HTERT RPE-1 (cell line): ENCODE measurements around the gene SYNGR4.
"Not testable (repeated sequence)": the region's sequence is repeated elsewhere in the genome, so short reads cannot be mapped to it uniquely, and the experiment has no call there.

Experiments
- in situ Hi-C: fragments of 300-500 bp; cut with MboI; formaldehyde crosslinking; loops from 4 replicates; pipeline ENCODE4 v1.14.3; 2020; ENCODE audit warnings: low sequenced_read_pairs

Gene SYNGR4, protein sequence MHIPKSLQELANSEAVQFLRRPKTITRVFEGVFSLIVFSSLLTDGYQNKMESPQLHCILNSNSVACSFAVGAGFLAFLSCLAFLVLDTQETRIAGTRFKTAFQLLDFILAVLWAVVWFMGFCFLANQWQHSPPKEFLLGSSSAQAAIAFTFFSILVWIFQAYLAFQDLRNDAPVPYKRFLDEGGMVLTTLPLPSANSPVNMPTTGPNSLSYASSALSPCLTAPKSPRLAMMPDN

DNA sequence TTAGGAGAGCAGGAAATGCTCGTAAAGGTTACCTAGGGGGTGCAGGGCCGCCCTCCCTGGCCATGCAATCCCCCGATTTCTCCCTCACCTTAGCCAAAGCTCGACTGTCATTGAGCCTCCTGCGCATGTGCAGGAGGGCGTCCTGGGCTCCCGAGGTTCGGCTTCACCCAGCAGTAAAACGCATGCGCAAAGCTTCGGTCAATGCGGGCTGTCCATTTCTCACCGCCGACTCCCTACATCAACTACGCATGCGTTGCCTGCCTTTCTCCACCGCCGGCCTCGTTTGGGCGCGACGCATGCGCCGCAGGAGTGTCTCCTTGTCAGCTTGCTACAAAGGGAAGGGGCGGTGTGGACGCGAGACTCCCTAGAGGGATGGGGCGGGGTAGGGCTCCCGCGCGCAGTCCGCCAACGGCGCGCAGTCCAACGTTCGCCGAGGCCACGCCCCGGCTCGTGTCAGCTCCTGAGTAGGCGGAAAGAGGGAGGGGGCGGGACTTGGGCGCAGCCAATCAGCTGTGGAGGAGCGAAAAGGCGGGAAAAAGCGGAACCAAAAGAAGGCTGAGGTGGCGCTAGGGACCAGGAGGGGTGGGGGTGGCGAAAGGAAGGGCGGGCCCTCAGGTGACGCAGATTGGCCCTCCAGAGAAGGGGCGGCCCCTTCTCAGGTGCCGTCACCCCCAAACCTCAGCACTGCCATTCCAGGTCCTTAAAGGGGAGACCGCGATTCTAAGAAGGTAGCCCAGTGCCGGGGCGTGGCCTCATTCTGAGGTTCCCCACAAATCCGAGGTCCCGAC, at the start of gene SYNGR4, which contains the start of gene TMEM143:
Gene SYNGR4, plus strand, starts transcription at position 558 of the 788 bp plus-strand sequence. CDS start 1,476 bp downstream, outside the sequence.
Gene TMEM143, minus strand, starts transcription at position 131 of the 788 bp plus-strand sequence. Its CDS starts 20 bp downstream, at position 111.
- in situ Hi-C loops = no loop called here

- in situ Hi-C loops = no loop called here
Measured at GRCh38 chr19:48315712-48316111, 48.5 kb upstream of the SYNGR4 start.

GRCh38 chr19:48317708-48317960, 46.5 kb upstream of the SYNGR4 start:
- in situ Hi-C loops = not testable (repeated sequence)

GRCh38 chr19:48318286-48318987, 45.7 kb upstream of the SYNGR4 start:
- in situ Hi-C loops = no loop called here

DNA sequence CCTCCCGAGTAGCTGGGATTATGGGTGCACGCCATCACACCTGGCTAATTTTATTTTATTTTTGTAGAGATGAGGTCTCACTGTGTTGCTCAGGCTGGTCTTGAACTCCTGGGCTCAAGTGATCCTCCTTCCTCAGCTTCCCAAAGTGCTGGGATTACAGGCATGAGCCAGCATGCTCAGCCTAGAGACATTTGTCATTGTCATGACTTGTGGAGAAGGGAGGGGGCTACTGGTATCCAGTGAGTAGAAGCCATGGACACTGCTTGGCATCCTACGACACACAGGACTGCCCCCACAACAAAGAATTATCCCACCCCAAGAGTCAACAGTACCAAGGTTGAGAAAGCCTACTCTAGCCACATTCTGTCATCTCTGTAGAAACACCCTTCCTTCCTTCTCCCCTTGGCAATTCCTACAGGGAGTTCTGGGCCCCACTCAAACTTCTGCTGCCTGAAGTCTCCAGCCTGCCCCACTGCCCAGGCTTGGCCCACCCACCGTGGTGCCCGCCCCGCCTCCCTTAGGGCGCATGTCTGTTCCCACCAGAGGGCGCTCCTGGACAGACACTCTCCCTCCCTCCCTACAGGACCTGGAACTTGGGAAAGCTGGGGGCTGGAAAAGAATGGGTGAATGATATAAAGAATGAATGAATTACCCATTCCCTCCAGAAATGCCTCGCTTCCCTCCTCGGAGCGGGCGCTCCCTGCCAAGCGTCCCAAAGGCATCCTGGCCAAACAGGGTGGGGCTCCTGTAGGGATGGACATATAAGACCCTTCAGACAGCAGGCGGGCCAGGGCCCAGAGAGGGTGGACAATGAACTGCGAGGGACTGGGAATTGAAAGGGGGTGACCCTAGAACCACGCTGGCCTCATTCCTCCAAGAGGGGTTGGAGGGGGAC, 44.3 kb upstream of the SYNGR4 start:
- in situ Hi-C loops = no loop called here

DNA sequence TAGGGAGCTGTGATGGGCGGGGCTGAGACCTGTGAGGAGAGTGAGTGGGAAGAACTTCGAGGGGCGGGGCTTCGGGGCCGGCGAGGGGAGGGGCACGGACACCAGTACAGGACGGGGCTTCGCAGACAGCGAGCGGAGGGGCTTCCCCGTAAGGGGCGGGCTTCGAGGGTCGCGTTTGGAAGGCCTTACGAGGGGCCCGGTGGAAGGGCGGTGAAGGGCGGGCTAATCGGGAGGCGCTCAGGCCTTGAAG, 42.9 kb upstream of the SYNGR4 start:
- in situ Hi-C loops = no loop called here

GRCh38 chr19:48321622-48322591, 42.3 kb upstream of the SYNGR4 start:
- in situ Hi-C loops = no loop called here

- in situ Hi-C loops = no loop called here
Measured at GRCh38 chr19:48325265-48325910, 38.8 kb upstream of the SYNGR4 start, which contains the start of gene EMP3. Gene EMP3, plus strand, starts transcription at chr19:48325552. Its CDS starts 1,293 bp downstream, at chr19:48326845.

GRCh38 chr19:48329167-48329891, 34.8 kb upstream of the SYNGR4 start:
- in situ Hi-C loops = no loop called here

- in situ Hi-C loops = no loop called here
Measured at GRCh38 chr19:48330012-48330681, 34.0 kb upstream of the SYNGR4 start.

DNA sequence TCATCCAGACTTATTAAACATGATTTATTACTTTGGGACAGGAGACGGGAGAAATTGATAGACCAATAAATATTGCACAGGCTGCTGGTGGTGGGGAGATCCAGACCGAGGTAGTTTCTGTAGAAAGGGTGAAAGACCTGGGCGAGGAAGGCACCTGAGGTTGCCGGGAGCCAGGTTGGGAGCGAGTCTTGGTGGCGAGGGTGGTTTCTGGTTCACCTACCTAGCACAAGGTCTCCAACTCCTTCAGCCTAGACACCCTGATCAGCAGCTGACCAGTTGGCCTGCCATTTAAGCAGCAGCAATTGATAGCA, 31.9 kb upstream of the SYNGR4 start:
- in situ Hi-C loops = no loop called here

GRCh38 chr19:48332662-48333466, 31.3 kb upstream of the SYNGR4 start:
- in situ Hi-C loops = no loop called here

GRCh38 chr19:48333467-48334384, 30.4 kb upstream of the SYNGR4 start:
- in situ Hi-C loops = no loop called here

DNA sequence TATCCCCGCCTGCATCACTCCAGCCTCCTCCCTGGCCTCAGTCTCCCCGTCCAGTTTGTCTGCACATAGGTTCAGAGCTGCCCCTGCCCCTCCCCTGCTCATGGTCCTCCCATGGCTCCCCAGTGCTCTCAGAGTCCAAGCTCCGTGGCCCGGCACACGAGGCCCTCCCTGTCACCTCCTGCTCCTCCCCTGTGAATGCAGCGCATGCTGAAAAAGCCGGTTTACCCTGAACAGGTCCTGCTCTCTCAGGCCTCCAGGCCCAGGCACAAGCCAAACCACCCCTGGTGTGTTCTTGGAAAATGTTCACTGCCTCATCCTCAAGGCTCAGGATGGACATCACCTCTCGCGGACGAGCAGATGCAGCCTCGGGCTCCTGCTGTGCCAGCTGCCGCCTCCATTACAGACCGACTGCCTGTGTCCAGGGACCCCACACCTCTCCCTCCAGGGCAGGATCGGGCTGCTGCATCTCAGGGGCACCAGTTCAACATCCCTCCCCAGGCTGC, 25.9 kb upstream of the SYNGR4 start:
- in situ Hi-C loops = no loop called here

GRCh38 chr19:48338802-48339503, 25.2 kb upstream of the SYNGR4 start:
- in situ Hi-C loops = no loop called here

- in situ Hi-C loops = no loop called here
Measured at GRCh38 chr19:48340995-48341394, 23.2 kb upstream of the SYNGR4 start.
